ENCODE data around the gene NYNRIN. TPM values are rescaled to one million over a fixed set of nuclear protein-coding genes. Genes with fewer than 3 reads are reported as not detected.
"Not testable (repeated sequence)": the region's sequence is repeated elsewhere in the genome, so short reads cannot be mapped to it uniquely, and the experiment has no call there.

The NYNRIN gene
- total and polyA plus RNA-seq, 9 donors: 22.0 to 76.0 (median 54.6) TPM

GRCh38 chr14:24387009-24387345 is 11.8 kb upstream of the NYNRIN start:
- Histone ChIP-seq H3K27me3 (no peaks in the 10 kb centered on the region), H3K4me1 (ENCODE audit: insufficient read depth) (peaks cover 2% of the 10 kb centered on the region), H3K4me3 (no peak overlapping the region), H3K9me3 (no peaks in the 10 kb centered on the region), H3K27ac (no peak overlapping the region), H3K36me3 (no peaks in the 10 kb centered on the region)
- 54 to 73% (median 62%) methylated on average over 2 of the region's 2 CpGs for WGBS, 3 donors
- DNase-seq: no peak
- no peak for TF ChIP-seq EP300 (IDR thresholded peaks at IDR 0.05)
- TF ChIP-seq CTCF (IDR thresholded peaks at IDR 0.05): no peak
- no peak for TF ChIP-seq POLR2A (IDR thresholded peaks at IDR 0.05)
- intact Hi-C loops (cut with DNase I): no loop called here

- WGBS, 3 donors: 76 to 89% (median 84%) methylated on average over 5 of the region's 5 CpGs
- H3K27ac ChIP-seq; H3K36me3 ChIP-seq; H3K9me3 ChIP-seq; H3K27me3 ChIP-seq; intact Hi-C loops (cut with DNase I); H3K4me1 ChIP-seq (ENCODE audit: insufficient read depth); H3K4me3 ChIP-seq: not testable (repeated sequence)
- peak in 1 of 5 donors; percentile 13 for DNase-seq
These were observed 11.2 kb upstream of the NYNRIN start for GRCh38 chr14:24387579-24387978.

GRCh38 chr14:24388474-24389179 is 10.2 kb upstream of the NYNRIN start:
- DNase-seq: no peak
- 37 to 51% (median 47%) methylated on average over 2 of the region's 2 CpGs for WGBS, 3 donors
- H3K4me3 ChIP-seq: no peak overlapping the region
- peaks cover 2% of the 10 kb centered on the region for H3K4me1 ChIP-seq (ENCODE audit: insufficient read depth)
- TF ChIP-seq EP300 (IDR thresholded peaks at IDR 0.05) (no peak), CTCF (IDR thresholded peaks at IDR 0.05) (no peak), POLR2A (IDR thresholded peaks at IDR 0.05) (no peak)
- no peaks in the 10 kb centered on the region for H3K27me3 ChIP-seq
- H3K9me3 ChIP-seq: no peaks in the 10 kb centered on the region
- intact Hi-C loops (cut with DNase I): no loop called here
- no peak overlapping the region for H3K27ac ChIP-seq
- H3K36me3 ChIP-seq: no peaks in the 10 kb centered on the region

- TF ChIP-seq POLR2A (IDR thresholded peaks at IDR 0.05) (no peak), EP300 (IDR thresholded peaks at IDR 0.05) (no peak), CTCF (IDR thresholded peaks at IDR 0.05) (no peak)
- Histone ChIP-seq H3K9me3 (no peaks in the 10 kb centered on the region), H3K36me3 (no peaks in the 10 kb centered on the region), H3K27ac (no peak overlapping the region), H3K4me1 (ENCODE audit: insufficient read depth) (peaks cover 2% of the 10 kb centered on the region), H3K27me3 (no peaks in the 10 kb centered on the region), H3K4me3 (no peak overlapping the region)
- peak in 1 of 5 donors; percentile 26 for DNase-seq
- 43 to 49% (median 48%) methylated on average over 11 of the region's 11 CpGs for WGBS, 3 donors
- intact Hi-C loops (cut with DNase I): no loop called here
These were observed 9.5 kb upstream of the NYNRIN start for GRCh38 chr14:24389226-24389848.

Data from ovary (tissue), 9 donors.